Measurements from ENCODE around the gene STAT6. TPM values are rescaled to one million over a fixed set of nuclear protein-coding genes. Genes with fewer than 3 reads are reported as not detected.

STAT6 gene
- total and polyA plus RNA-seq, 10 of the 15 experiments (the other 5 are each of a cell fraction or from before 2014, with no cell fraction given), result 14.2 to 176 (median 89.6) TPM

DNA sequence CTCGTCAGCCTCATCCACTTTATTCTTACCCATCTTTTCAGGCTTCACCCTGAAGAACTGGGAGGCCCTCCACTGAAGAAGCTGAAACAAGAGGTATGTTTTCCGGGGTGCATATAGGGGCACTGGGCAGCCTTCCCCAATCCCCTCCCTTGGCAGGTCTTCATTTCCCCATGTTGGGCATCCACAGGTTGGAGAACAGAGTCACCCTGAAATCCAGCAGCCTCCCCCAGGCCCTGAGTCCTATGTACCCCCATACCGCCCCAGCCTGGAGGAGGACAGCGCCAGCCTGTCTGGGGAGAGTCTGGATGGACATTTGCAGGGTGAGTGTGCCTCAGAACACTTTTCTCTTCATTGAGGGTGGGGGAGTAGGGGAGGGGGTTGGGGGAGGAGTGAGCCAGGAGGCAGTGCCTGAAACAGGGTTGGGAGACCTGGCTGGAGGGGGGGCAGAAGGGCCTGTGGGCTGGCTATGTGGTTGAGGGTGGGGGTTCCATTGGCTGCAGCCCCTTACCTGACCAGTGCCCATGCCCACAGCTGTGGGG lies 18.2 kb downstream of the STAT6 start:
- ChIA-PET RAD21 (ENCODE audit: unreplicated experiment) (interaction anchor here (1.0 to 8.8 kb wide), 11 partner anchors 11 to 387 kb away, joined by 3 to 199 read pairs (median 5); partner anchors contain the start of genes ARHGAP9, NEMP1, SHMT2 and STAT6), SMC1A (ENCODE audit: uncharacterized antibody, unreplicated experiment) (interaction anchor here (1.1 to 10.4 kb wide), 5 partner anchors 15 to 84 kb away, joined by 4 to 169 read pairs (median 41); partner anchors contain the start of genes NEMP1 and STAT6), CTCF (interaction anchor here (0.6 to 9.0 kb wide), 19 partner anchors 10 to 89 kb away, joined by 3 to 205 read pairs (median 4); partner anchors contain the start of genes NEMP1 and STAT6), POLR2A (interaction anchor here (0.8 to 7.6 kb wide), 5 partner anchors 14 to 403 kb away, joined by 3 to 74 read pairs (median 17); partner anchors contain the start of genes NEMP1 and STAT6)
- no peaks in the 10 kb centered on the region for H4K20me1 ChIP-seq (ENCODE audit: control insufficient read depth, insufficient read depth)
- peaks cover 38% of the 10 kb centered on the region for H3K4me1 ChIP-seq (ENCODE audit: control insufficient read depth, insufficient read depth, low read length)
- peak overlapping the region; percentile 27; the same call in 1 of the 2 replicates for H3K9ac ChIP-seq (ENCODE audit: control insufficient read depth, insufficient read depth, low read length)
- H3K36me3 ChIP-seq (ENCODE audit: control insufficient read depth in 2 of 2, insufficient read depth in 2 of 2, low read length in 1 of 2), result peaks cover 17 to 21% of the 10 kb centered on the region in 2 experiments
- DNase-seq (ENCODE audit: low read depth, low spot score) (no peak), FAIRE-seq (no peak), ATAC-seq (no peak)
- peak overlapping the region; percentile 97 for H3K4me2 ChIP-seq (ENCODE audit: control insufficient read depth, insufficient read depth)
- WGBS (ENCODE audit: insufficient coverage, insufficient replicate concordance, low lambda C conversion rate, missing lambda C conversion rate), result 80% methylated on average over 4 of the region's 4 CpGs
- intact Hi-C loops (cut with micrococcal nuclease; ENCODE audit: unreplicated experiment) (loop anchor here (1.0 kb wide), 2 partner anchors 18 to 24 kb away; partner anchors contain the start of gene STAT6), in situ Hi-C loops (cut with MboI) (no loop called here)
- no peaks in the 10 kb centered on the region for H3K27me3 ChIP-seq (replicated peaks in 1 of 2; ENCODE audit: control insufficient read depth in 2 of 2, insufficient read depth in 2 of 2, low read length in 1 of 2)
- no peaks in the 10 kb centered on the region for H3K9me3 ChIP-seq (replicated peaks; ENCODE audit: control insufficient read depth, insufficient read depth, low read length)
- BruUV-seq (replicated peaks), result no TSS peak
- peak overlapping the region; percentile 75; the same call in 1 of the 2 replicates for H3K4me3 ChIP-seq
- no peak overlapping the region for H2AFZ ChIP-seq (ENCODE audit: control insufficient read depth, low read depth, low read length)
- peaks cover 34% of the 10 kb centered on the region for H3K79me2 ChIP-seq (ENCODE audit: control insufficient read depth, insufficient read depth, low read length)
- peak overlapping the region; percentile 84 for H3K27ac ChIP-seq (ENCODE audit: control insufficient read depth, insufficient read depth)
- TF ChIP-seq TARDBP (IDR thresholded peaks at IDR 0.05; ENCODE audit: borderline replicate concordance) (no peak), RFX5 (IDR thresholded peaks at IDR 0.05; ENCODE audit: low read depth, low read length) (no peak), FOXM1 (IDR thresholded peaks at IDR 0.05; ENCODE audit: low read depth, low read length) (no peak), RELA (IDR thresholded peaks at IDR 0.05; ENCODE audit: borderline replicate concordance, partially characterized antibody) (no peak), JUNB (IDR thresholded peaks at IDR 0.05) (no peak), CHD2 (IDR thresholded peaks at IDR 0.05; ENCODE audit: borderline replicate concordance, low read depth, low read length) (0 out of 2 replicates have a peak, but pooled peaks have one; percentile 12), NR2F1 (conservative IDR thresholded peaks at IDR 0.05) (0 out of 2 replicates have a peak, but pooled peaks have one; percentile 19), JUND (IDR thresholded peaks at IDR 0.05; ENCODE audit: low read depth, low read length) (no peak)
- TF ChIP-seq, protein P1, sequence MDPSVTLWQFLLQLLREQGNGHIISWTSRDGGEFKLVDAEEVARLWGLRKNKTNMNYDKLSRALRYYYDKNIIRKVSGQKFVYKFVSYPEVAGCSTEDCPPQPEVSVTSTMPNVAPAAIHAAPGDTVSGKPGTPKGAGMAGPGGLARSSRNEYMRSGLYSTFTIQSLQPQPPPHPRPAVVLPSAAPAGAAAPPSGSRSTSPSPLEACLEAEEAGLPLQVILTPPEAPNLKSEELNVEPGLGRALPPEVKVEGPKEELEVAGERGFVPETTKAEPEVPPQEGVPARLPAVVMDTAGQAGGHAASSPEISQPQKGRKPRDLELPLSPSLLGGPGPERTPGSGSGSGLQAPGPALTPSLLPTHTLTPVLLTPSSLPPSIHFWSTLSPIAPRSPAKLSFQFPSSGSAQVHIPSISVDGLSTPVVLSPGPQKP (IDR thresholded peaks at IDR 0.05; ENCODE audit: low read depth, low read length), result no peak
- TF ChIP-seq, protein P2, sequence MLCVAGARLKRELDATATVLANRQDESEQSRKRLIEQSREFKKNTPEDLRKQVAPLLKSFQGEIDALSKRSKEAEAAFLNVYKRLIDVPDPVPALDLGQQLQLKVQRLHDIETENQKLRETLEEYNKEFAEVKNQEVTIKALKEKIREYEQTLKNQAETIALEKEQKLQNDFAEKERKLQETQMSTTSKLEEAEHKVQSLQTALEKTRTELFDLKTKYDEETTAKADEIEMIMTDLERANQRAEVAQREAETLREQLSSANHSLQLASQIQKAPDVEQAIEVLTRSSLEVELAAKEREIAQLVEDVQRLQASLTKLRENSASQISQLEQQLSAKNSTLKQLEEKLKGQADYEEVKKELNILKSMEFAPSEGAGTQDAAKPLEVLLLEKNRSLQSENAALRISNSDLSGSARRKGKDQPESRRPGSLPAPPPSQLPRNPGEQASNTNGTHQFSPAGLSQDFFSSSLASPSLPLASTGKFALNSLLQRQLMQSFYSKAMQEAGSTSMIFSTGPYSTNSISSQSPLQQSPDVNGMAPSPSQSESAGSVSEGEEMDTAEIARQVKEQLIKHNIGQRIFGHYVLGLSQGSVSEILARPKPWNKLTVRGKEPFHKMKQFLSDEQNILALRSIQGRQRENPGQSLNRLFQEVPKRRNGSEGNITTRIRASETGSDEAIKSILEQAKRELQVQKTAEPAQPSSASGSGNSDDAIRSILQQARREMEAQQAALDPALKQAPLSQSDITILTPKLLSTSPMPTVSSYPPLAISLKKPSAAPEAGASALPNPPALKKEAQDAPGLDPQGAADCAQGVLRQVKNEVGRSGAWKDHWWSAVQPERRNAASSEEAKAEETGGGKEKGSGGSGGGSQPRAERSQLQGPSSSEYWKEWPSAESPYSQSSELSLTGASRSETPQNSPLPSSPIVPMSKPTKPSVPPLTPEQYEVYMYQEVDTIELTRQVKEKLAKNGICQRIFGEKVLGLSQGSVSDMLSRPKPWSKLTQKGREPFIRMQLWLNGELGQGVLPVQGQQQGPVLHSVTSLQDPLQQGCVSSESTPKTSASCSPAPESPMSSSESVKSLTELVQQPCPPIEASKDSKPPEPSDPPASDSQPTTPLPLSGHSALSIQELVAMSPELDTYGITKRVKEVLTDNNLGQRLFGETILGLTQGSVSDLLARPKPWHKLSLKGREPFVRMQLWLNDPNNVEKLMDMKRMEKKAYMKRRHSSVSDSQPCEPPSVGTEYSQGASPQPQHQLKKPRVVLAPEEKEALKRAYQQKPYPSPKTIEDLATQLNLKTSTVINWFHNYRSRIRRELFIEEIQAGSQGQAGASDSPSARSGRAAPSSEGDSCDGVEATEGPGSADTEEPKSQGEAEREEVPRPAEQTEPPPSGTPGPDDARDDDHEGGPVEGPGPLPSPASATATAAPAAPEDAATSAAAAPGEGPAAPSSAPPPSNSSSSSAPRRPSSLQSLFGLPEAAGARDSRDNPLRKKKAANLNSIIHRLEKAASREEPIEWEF (IDR thresholded peaks at IDR 0.05; ENCODE audit: insufficient replicate concordance, low read depth, low read length), result no peak
- TF ChIP-seq, protein P3, sequence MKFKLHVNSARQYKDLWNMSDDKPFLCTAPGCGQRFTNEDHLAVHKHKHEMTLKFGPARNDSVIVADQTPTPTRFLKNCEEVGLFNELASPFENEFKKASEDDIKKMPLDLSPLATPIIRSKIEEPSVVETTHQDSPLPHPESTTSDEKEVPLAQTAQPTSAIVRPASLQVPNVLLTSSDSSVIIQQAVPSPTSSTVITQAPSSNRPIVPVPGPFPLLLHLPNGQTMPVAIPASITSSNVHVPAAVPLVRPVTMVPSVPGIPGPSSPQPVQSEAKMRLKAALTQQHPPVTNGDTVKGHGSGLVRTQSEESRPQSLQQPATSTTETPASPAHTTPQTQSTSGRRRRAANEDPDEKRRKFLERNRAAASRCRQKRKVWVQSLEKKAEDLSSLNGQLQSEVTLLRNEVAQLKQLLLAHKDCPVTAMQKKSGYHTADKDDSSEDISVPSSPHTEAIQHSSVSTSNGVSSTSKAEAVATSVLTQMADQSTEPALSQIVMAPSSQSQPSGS (IDR thresholded peaks at IDR 0.05; ENCODE audit: low read length), result no peak
- TF ChIP-seq, protein P4, sequence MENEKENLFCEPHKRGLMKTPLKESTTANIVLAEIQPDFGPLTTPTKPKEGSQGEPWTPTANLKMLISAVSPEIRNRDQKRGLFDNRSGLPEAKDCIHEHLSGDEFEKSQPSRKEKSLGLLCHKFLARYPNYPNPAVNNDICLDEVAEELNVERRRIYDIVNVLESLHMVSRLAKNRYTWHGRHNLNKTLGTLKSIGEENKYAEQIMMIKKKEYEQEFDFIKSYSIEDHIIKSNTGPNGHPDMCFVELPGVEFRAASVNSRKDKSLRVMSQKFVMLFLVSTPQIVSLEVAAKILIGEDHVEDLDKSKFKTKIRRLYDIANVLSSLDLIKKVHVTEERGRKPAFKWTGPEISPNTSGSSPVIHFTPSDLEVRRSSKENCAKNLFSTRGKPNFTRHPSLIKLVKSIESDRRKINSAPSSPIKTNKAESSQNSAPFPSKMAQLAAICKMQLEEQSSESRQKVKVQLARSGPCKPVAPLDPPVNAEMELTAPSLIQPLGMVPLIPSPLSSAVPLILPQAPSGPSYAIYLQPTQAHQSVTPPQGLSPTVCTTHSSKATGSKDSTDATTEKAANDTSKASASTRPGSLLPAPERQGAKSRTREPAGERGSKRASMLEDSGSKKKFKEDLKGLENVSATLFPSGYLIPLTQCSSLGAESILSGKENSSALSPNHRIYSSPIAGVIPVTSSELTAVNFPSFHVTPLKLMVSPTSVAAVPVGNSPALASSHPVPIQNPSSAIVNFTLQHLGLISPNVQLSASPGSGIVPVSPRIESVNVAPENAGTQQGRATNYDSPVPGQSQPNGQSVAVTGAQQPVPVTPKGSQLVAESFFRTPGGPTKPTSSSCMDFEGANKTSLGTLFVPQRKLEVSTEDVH (IDR thresholded peaks at IDR 0.05; ENCODE audit: low read depth, partially characterized antibody), result no peak
